ENCODE results near the gene CACNB4. TPM values are rescaled to one million over a fixed set of nuclear protein-coding genes. Genes with fewer than 3 reads are reported as not detected.

The CACNB4 gene
- total RNA-seq, 1 experiment from 2014 or later: 1.7 TPM

GRCh38 chr2:151931030-151931611 is 167.7 kb downstream of the CACNB4 start:
- no peaks in the 10 kb centered on the region for H3K36me3 ChIP-seq (ENCODE audit: control insufficient read depth, insufficient read depth, low read length)
- no peaks in the 10 kb centered on the region for H3K4me1 ChIP-seq (ENCODE audit: control insufficient read depth, insufficient read depth, low read length)
- ChIA-PET CTCF (no interaction called here), POLR2A (interaction anchor here (0.7 kb wide), 1 partner anchor 10 kb away, joined by 3 read pairs; no protein-coding TSS in a partner anchor)
- no peak for TF ChIP-seq SIN3A (IDR thresholded peaks at IDR 0.05; ENCODE audit: borderline replicate concordance, insufficient read depth, low read depth, low read length)
- no peak for TF ChIP-seq TCF7L2 (IDR thresholded peaks at IDR 0.05; ENCODE audit: low read depth, low read length)
- TF ChIP-seq, protein P1, sequence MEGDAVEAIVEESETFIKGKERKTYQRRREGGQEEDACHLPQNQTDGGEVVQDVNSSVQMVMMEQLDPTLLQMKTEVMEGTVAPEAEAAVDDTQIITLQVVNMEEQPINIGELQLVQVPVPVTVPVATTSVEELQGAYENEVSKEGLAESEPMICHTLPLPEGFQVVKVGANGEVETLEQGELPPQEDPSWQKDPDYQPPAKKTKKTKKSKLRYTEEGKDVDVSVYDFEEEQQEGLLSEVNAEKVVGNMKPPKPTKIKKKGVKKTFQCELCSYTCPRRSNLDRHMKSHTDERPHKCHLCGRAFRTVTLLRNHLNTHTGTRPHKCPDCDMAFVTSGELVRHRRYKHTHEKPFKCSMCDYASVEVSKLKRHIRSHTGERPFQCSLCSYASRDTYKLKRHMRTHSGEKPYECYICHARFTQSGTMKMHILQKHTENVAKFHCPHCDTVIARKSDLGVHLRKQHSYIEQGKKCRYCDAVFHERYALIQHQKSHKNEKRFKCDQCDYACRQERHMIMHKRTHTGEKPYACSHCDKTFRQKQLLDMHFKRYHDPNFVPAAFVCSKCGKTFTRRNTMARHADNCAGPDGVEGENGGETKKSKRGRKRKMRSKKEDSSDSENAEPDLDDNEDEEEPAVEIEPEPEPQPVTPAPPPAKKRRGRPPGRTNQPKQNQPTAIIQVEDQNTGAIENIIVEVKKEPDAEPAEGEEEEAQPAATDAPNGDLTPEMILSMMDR (IDR thresholded peaks at IDR 0.05): no peak
- TF ChIP-seq REST (IDR thresholded peaks at IDR 0.05; ENCODE audit: insufficient read depth in 1 of 2, low read depth in 2 of 2, low read length in 1 of 2): no peak
- TF ChIP-seq POLR2AphosphoS5 (IDR thresholded peaks at IDR 0.05; ENCODE audit: low read depth, low read length): no peak
- intact Hi-C loops (cut with micrococcal nuclease; ENCODE audit: unreplicated experiment) (no loop called here), in situ Hi-C loops (cut with HindIII; ENCODE audit: low pct_unique_long_range_greater_than_20kb, low sequenced_read_pairs) (no loop called here)
- no peak overlapping the region for H3K4me3 ChIP-seq (ENCODE audit: low read depth in 2 of 2, low read length in 2 of 2)
- no peaks in the 10 kb centered on the region for H3K9me3 ChIP-seq (ENCODE audit: control insufficient read depth, insufficient read depth, low read depth, low read length)
- H3K27ac ChIP-seq (ENCODE audit: low read length): no peak overlapping the region
- no TSS peak for BruUV-seq (replicated peaks)
- ATAC-seq (no peak), DNase-seq (ENCODE audit: low read depth, low spot score) (no peak)
- peaks cover 20% of the 10 kb centered on the region; the same call in 1 of the 2 replicates for H3K27me3 ChIP-seq (ENCODE audit: control insufficient read depth, insufficient read depth, low read length)

GRCh38 chr2:151930042-151930441 is 168.8 kb downstream of the CACNB4 start:
- Histone ChIP-seq H3K36me3 (ENCODE audit: control insufficient read depth, insufficient read depth, low read length) (no peaks in the 10 kb centered on the region), H3K4me1 (ENCODE audit: control insufficient read depth, insufficient read depth, low read length) (no peaks in the 10 kb centered on the region), H3K4me3 (ENCODE audit: low read depth in 2 of 2, low read length in 2 of 2) (no peak overlapping the region), H3K9me3 (ENCODE audit: control insufficient read depth, insufficient read depth, low read depth, low read length) (no peaks in the 10 kb centered on the region), H3K27ac (ENCODE audit: low read length) (no peak overlapping the region), H3K27me3 (ENCODE audit: control insufficient read depth, insufficient read depth, low read length) (peaks cover 13% of the 10 kb centered on the region; the same call in 1 of the 2 replicates)
- intact Hi-C loops (cut with micrococcal nuclease; ENCODE audit: unreplicated experiment) (no loop called here), in situ Hi-C loops (cut with HindIII; ENCODE audit: low pct_unique_long_range_greater_than_20kb, low sequenced_read_pairs) (no loop called here)
- ChIA-PET POLR2A (interaction anchor here (0.5 kb wide), 1 partner anchor 185 kb away, joined by 8 read pairs; no protein-coding TSS in a partner anchor), CTCF (no interaction called here)
- no TSS peak for BruUV-seq (replicated peaks)
- ATAC-seq: no peak
- TF ChIP-seq TCF7L2 (IDR thresholded peaks at IDR 0.05; ENCODE audit: low read depth, low read length) (no peak), POLR2AphosphoS5 (IDR thresholded peaks at IDR 0.05; ENCODE audit: low read depth, low read length) (no peak), SIN3A (IDR thresholded peaks at IDR 0.05; ENCODE audit: borderline replicate concordance, insufficient read depth, low read depth, low read length) (no peak), REST (IDR thresholded peaks at IDR 0.05; ENCODE audit: insufficient read depth in 1 of 2, low read depth in 2 of 2, low read length in 1 of 2) (no peak)
- TF ChIP-seq, protein P1 (IDR thresholded peaks at IDR 0.05): no peak
- DNase-seq (ENCODE audit: low read depth, low spot score): no peak

All from Panc1 (cell line).